ENCODE data around the gene ASPN.
"Not testable (repeated sequence)": the region's sequence is repeated elsewhere in the genome, so short reads cannot be mapped to it uniquely, and the experiment has no call there.

Gene ASPN

DNA sequence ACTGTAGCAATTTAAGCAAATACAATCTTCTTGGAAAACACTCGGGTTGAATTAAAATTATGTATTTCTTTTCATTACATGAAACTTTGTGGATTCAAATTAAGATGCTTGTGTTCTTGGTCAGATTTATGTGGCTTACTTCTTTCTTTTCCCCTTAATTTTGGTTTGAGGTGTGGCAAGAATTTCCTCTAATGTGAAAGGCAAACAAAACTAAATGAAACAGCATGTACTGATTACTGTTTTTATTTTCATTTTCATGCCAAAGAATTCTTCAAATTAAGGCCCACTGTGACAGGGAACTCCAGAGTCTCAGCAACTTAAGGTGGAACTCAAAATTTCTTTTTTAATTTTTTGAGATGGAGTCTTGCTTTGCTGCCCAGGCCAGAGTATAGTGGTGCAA is 58.0 kb downstream of the ASPN start, which contains the start of gene OMD:
Gene OMD, minus strand, starts transcription at position 132 of the 400 bp plus-strand sequence. CDS start 6,913 bp downstream, outside the sequence.
- in situ Hi-C loops (cut with MboI; ENCODE audit: low sequenced_read_pairs), result no loop called here

DNA sequence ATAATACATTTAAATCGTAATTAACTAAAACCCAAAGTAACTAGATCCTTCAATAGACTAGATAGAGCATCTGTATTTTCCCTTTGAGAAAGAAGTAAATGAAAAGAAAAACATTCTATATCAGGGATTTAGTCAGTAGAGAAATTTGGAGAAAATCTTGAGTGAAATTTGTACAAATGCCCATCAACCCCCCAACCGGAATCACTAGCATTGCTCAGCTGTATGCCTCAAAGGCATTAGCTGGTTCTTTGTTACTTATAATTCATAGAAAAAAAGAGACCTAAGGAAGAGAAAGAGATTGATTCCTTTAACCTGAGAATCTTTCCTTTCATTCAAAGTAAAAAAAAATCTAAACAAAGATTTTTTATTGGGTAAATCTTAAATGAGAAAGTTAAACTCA is 58.7 kb downstream of the ASPN start:
- in situ Hi-C loops (cut with MboI; ENCODE audit: low sequenced_read_pairs), result no loop called here

GRCh38 chr9:92422611-92423338 is 59.5 kb downstream of the ASPN start:
- in situ Hi-C loops (cut with MboI; ENCODE audit: low sequenced_read_pairs), result no loop called here

DNA sequence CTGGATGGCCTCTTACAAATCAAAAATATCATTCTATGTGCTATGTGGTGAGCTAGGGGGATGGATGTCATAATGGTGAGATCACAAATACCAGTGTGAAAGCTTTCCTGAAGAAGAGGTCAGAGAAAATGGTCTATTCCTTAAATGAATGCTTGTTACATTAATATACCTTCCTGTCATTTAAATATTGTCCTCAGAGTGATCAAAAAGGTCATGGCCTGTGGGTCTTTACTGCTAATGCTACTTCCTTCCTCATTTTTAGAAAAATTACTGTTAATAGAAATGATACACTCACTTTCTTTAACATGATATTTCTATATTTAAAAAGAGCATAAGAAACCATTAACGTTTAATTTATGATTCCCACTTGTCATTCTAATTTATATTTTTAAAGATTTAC is 67.7 kb downstream of the ASPN start:
- in situ Hi-C loops (cut with MboI; ENCODE audit: low sequenced_read_pairs), result no loop called here

DNA sequence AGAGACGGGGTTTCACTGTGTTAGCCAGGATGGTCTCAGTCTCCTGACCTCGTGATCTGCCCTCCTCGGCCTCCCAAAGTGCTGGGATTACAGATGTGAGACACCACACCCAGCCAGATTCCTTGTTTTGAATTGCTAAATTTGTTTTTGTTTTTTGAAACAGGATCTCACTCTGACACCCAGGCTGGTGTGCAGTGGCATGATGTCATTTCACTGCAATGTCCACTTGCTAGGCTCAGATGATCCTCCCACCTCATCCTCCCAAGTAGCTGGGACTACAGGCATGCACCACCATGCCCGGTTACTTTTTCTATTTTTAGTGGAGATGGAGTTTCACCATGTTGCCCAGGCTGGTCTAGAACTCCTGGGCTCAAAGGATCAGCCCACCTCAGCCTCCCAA is 71.1 kb downstream of the ASPN start:
- in situ Hi-C loops (cut with MboI; ENCODE audit: low sequenced_read_pairs), result not testable (repeated sequence)

- in situ Hi-C loops (cut with MboI; ENCODE audit: low sequenced_read_pairs), result no loop called here
Observed at GRCh38 chr9:92408747-92409478, 73.4 kb downstream of the ASPN start.

- in situ Hi-C loops (cut with MboI; ENCODE audit: low sequenced_read_pairs), result no loop called here
Observed at GRCh38 chr9:92407818-92408217, 74.5 kb downstream of the ASPN start.

DNA sequence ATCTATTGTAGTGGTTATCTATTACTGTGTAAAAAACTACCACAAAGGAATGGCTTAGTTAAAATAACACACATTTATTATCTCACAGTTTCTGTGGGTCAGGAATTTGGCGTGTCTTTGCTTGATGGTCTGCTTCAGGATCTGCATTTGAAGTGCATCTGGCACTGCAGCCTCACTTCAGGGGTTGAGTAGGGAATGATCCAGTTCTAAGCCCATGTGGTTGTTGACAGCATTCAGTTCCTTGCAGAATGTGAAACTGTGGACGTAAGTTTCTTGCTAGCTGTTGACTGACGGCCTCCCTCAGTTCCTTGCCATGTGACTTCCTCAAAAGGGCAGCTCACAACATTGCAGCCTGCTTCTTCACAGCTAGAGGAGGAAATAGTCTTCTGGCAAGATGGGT is 75.8 kb downstream of the ASPN start:
- in situ Hi-C loops (cut with MboI; ENCODE audit: low sequenced_read_pairs), result no loop called here
